ENCODE data around the gene PSMB11.

PSMB11 gene

GRCh38 chr14:23089498-23090253 lies 47.7 kb downstream of the PSMB11 start:
- DNase-seq, result no peak

- no peak for DNase-seq
Measured at GRCh38 chr14:23090254-23090636, 48.2 kb downstream of the PSMB11 start.

GRCh38 chr14:23091294-23092225 lies 49.5 kb downstream of the PSMB11 start:
- no peak for DNase-seq

- no peak for DNase-seq
Measured at GRCh38 chr14:23093104-23093503, 51.1 kb downstream of the PSMB11 start.

- no peak for DNase-seq
Measured at GRCh38 chr14:23093526-23093925, 51.5 kb downstream of the PSMB11 start.

Data from NCI-H526 (cell line).